NCI-H2107 treated with DMSO at 0.1 percent for 48 hours (cell line): Measurements from ENCODE around the gene CACNA2D3.

Experiments
- DNase-seq: peaks from one replicate; lab custom pipeline; 2025; ENCODE audit not compliant: unreplicated experiment; lab: John Stamatoyannopoulos, UW

Gene CACNA2D3

GRCh38 chr3:55013145-55013925 lies 891.0 kb downstream of the CACNA2D3 start:
- DNase-seq = no peak

- DNase-seq = no peak
Measured at GRCh38 chr3:55014081-55014480, 891.7 kb downstream of the CACNA2D3 start.

GRCh38 chr3:55014906-55015305 lies 892.6 kb downstream of the CACNA2D3 start:
- DNase-seq = no peak

GRCh38 chr3:55017876-55018275 lies 895.5 kb downstream of the CACNA2D3 start:
- DNase-seq = no peak

- peak; percentile 4 for DNase-seq
Measured at GRCh38 chr3:55030938-55031337, 908.6 kb downstream of the CACNA2D3 start.

- DNase-seq = no peak
Measured at GRCh38 chr3:55036883-55037577, 914.7 kb downstream of the CACNA2D3 start.

GRCh38 chr3:55042591-55042990 lies 920.2 kb downstream of the CACNA2D3 start:
- no peak for DNase-seq

GRCh38 chr3:55044486-55044885 lies 922.1 kb downstream of the CACNA2D3 start:
- no peak for DNase-seq

- DNase-seq = no peak
Measured at GRCh38 chr3:55059027-55059629, 936.8 kb downstream of the CACNA2D3 start.

- DNase-seq = no peak
Measured at GRCh38 chr3:55060896-55061719, 938.8 kb downstream of the CACNA2D3 start.

- no peak for DNase-seq
Measured at GRCh38 chr3:55061720-55062034, 939.3 kb downstream of the CACNA2D3 start.

- DNase-seq = no peak
Measured at GRCh38 chr3:55064164-55064563, 941.8 kb downstream of the CACNA2D3 start.

GRCh38 chr3:55065331-55065730 lies 943.0 kb downstream of the CACNA2D3 start:
- no peak for DNase-seq

GRCh38 chr3:55066551-55067047 lies 944.2 kb downstream of the CACNA2D3 start:
- no peak for DNase-seq

- DNase-seq = no peak
Measured at GRCh38 chr3:55069950-55070349, 947.6 kb downstream of the CACNA2D3 start.

GRCh38 chr3:55074796-55075195 lies 952.4 kb downstream of the CACNA2D3 start:
- DNase-seq = no peak

GRCh38 chr3:55075846-55076245 lies 953.5 kb downstream of the CACNA2D3 start:
- DNase-seq = no peak

GRCh38 chr3:55077726-55078125 lies 955.4 kb downstream of the CACNA2D3 start:
- DNase-seq = no peak

- no peak for DNase-seq
Measured at GRCh38 chr3:55078876-55079275, 956.5 kb downstream of the CACNA2D3 start.

- no peak for DNase-seq
Measured at GRCh38 chr3:55085231-55085630, 962.9 kb downstream of the CACNA2D3 start.

GRCh38 chr3:55089211-55089610 lies 966.9 kb downstream of the CACNA2D3 start:
- no peak for DNase-seq
